HCT116 (cell line): Measurements from ENCODE around the gene PAX5. TPM values are rescaled to one million over a fixed set of nuclear protein-coding genes. Genes with fewer than 3 reads are reported as not detected.

Experiments used
- ATAC-seq: fragments of 200-7000 bp; cut with Tn5 transposase; 2 replicates; pipeline ENCODE4 v1.9.1; 2020; ENCODE audit warnings: mild to moderate bottlenecking, moderate library complexity
- BruUV-seq: library from RNA; stranded (reverse); fragments of 400-500 nt; replicated peaks from 2 replicates; lab custom pipeline; 2021; lab: Mats Ljungman, UMichigan
- CTCF ChIA-PET: fragments of 300-600 bp; sonication (Branson Sonifier 250); formaldehyde crosslinking; loops from one replicate; lab custom pipeline; 2021; ENCODE audit warnings: antibody characterized with exemption; lab: Charles Lee
- POLR2A ChIA-PET: fragments of 300-600, 350-600 bp; sonication (Branson Sonifier 250); formaldehyde crosslinking; loops from one replicate; lab custom pipeline; 2021; ENCODE audit warnings: antibody characterized with exemption; lab: Charles Lee
- RAD21 ChIA-PET, 2 experiments: fragments of 300-600 bp; sonication (Branson Sonifier 250); formaldehyde crosslinking; loops; one replicate each; lab custom pipeline; 2023; ENCODE audit warnings: low total read pairs in 2 of 2; ENCODE audit not compliant: uncharacterized antibody in 2 of 2, unreplicated experiment in 2 of 2, low non-redundant PET in 1 of 2; lab: Charles Lee
- DNase-seq: peaks from one replicate; pipeline ENCODE4 v3.0.0-alpha.2; 2010; ENCODE audit warnings: low read depth, low spot score
- H2AFZ ChIP-seq: fragments of 200-600 bp; shearing (Covaris generic), sonication (generic); 2 replicates; pipeline ENCODE4 v1.6.1; 2017; ENCODE audit warnings: low read depth, mixed run types, mixed read lengths, antibody characterized with exemption, low read length; ENCODE audit not compliant: poor library complexity, severe bottlenecking
- H3K27ac ChIP-seq: 2 replicates; pipeline ENCODE4 v1.5.1; 2012; ENCODE audit warnings: low read depth, low read length
- H3K27me3 ChIP-seq: fragments of 200-600 bp; sonication (generic); 2 replicates; pipeline ENCODE4 v1.6.1; 2016; ENCODE audit warnings: mixed run types, low read length, mixed read lengths; ENCODE audit not compliant: insufficient read depth
- H3K36me3 ChIP-seq, 2 experiments: fragments of 200-500 bp in 1 of 2; fragments of 200-600 bp in 1 of 2; sonication (Bioruptor generic) in 1 of 2; sonication (generic) in 1 of 2; 2 replicates each; pipeline versions ENCODE4 v1.5.1 to v1.6.1; 2014 to 2016; ENCODE audit warnings: low read length in 2 of 2, inconsistent platforms in 1 of 2, mixed read lengths in 1 of 2, mixed run types in 1 of 2; ENCODE audit not compliant: insufficient read depth in 2 of 2, control insufficient read depth in 1 of 2
- H3K4me1 ChIP-seq, 2 experiments: fragments of 200-600 bp in 1 of 2; sonication (generic) in 1 of 2; 2 replicates each; pipeline versions ENCODE4 v1.5.1 to v1.6.1; 2012 to 2017; ENCODE audit warnings: low read length in 2 of 2, inconsistent platforms in 1 of 2, mild to moderate bottlenecking in 1 of 2, mixed read lengths in 1 of 2, mixed run types in 1 of 2, moderate library complexity in 1 of 2; ENCODE audit not compliant: insufficient read depth in 2 of 2, control insufficient read depth in 1 of 2
- H3K4me2 ChIP-seq: fragments of 200-600 bp; sonication (generic); 2 replicates; pipeline ENCODE4 v1.6.1; 2017; ENCODE audit warnings: mixed run types, low read length, mixed read lengths
- H3K4me3 ChIP-seq, 2 experiments: fragments of 200-600 bp in 1 of 2; sonication (generic) in 1 of 2; replicated peaks in 1 of 2; 2 replicates each; pipeline ENCODE4 v1.5.1; 2011 to 2016; ENCODE audit warnings: low read length in 2 of 2, control low read depth in 1 of 2, low read depth in 1 of 2, mild to moderate bottlenecking in 1 of 2, mixed read lengths in 1 of 2, mixed run types in 1 of 2
- H3K79me2 ChIP-seq: fragments of 200-600 bp; sonication (generic); 2 replicates; pipeline ENCODE4 v1.6.1; 2017; ENCODE audit warnings: mild to moderate bottlenecking, mixed run types, low read length, moderate library complexity, mixed read lengths; ENCODE audit not compliant: insufficient read depth
- H3K9ac ChIP-seq: fragments of 200-600 bp; sonication (generic); 2 replicates; pipeline ENCODE4 v1.6.1; 2016; ENCODE audit warnings: low read length, mixed read lengths
- H3K9me2 ChIP-seq: fragments of 200-600 bp; sonication (generic), shearing (Covaris generic); 2 replicates; pipeline ENCODE4 v1.6.1; 2017; ENCODE audit warnings: mixed run types, mild to moderate bottlenecking, moderate library complexity; ENCODE audit not compliant: insufficient read depth
- H3K9me3 ChIP-seq, 2 experiments: fragments of 200-500 bp in 1 of 2; fragments of 200-600 bp in 1 of 2; sonication (Bioruptor generic) in 1 of 2; sonication (generic) in 1 of 2; 2 replicates each; pipeline ENCODE4 v1.6.1; 2014 to 2017; ENCODE audit warnings: low read length in 2 of 2, mixed read lengths in 2 of 2, inconsistent platforms in 1 of 2, low read depth in 1 of 2, mild to moderate bottlenecking in 1 of 2, mixed run types in 1 of 2, moderate library complexity in 1 of 2; ENCODE audit not compliant: control insufficient read depth in 1 of 2, insufficient read depth in 1 of 2
- H4K20me1 ChIP-seq: fragments of 200-600 bp; sonication (generic), shearing (Covaris generic); 2 replicates; pipeline ENCODE4 v1.6.1; 2017; ENCODE audit warnings: mixed run types, mild to moderate bottlenecking, moderate library complexity; ENCODE audit not compliant: insufficient read depth
- CBX3 ChIP-seq: IDR thresholded peaks from 2 replicates; pipeline ENCODE4 v1.6.1; 2012; ENCODE audit warnings: low read depth
- CEBPB ChIP-seq: IDR thresholded peaks from 2 replicates; pipeline ENCODE4 v1.6.1; 2012; ENCODE audit warnings: low read depth
- EZH2phosphoT487 ChIP-seq: fragments of 200-600 bp; IDR thresholded peaks from 2 replicates; pipeline ENCODE4 v1.6.1; 2018; ENCODE audit warnings: antibody characterized with exemption, borderline replicate concordance
- FOSL1 ChIP-seq: IDR thresholded peaks from 2 replicates; pipeline ENCODE4 v1.6.1; 2012; ENCODE audit warnings: low read depth
- JUND ChIP-seq: IDR thresholded peaks from 2 replicates; pipeline ENCODE4 v1.6.1; 2012
- MAX ChIP-seq: IDR thresholded peaks from 2 replicates; pipeline ENCODE4 v1.6.1; 2012
- POLR2A ChIP-seq: IDR thresholded peaks from 2 replicates; pipeline ENCODE4 v1.7.0; 2011; ENCODE audit warnings: borderline replicate concordance; ENCODE audit not compliant: insufficient read depth, insufficient read length; ENCODE audit errors: extremely low read depth
- POLR2AphosphoS5 ChIP-seq: IDR thresholded peaks from 2 replicates; pipeline ENCODE4 v1.6.1; 2011; ENCODE audit warnings: mild to moderate bottlenecking, low read depth, low read length, moderate library complexity
- SIN3A ChIP-seq: IDR thresholded peaks from 2 replicates; pipeline ENCODE4 v1.6.1; 2012; ENCODE audit warnings: low read depth
- SRF ChIP-seq: IDR thresholded peaks from 2 replicates; pipeline ENCODE4 v1.6.1; 2012; ENCODE audit warnings: low read depth
- TCF7L2 ChIP-seq: IDR thresholded peaks from 2 replicates; pipeline ENCODE4 v1.7.0; 2011; ENCODE audit warnings: borderline replicate concordance, inconsistent platforms; ENCODE audit not compliant: insufficient read depth, insufficient read length; ENCODE audit errors: extremely low read depth
- YY1 ChIP-seq: IDR thresholded peaks from 2 replicates; pipeline ENCODE4 v1.6.1; 2011; ENCODE audit warnings: low read length, low read depth, moderate library complexity, mild to moderate bottlenecking; ENCODE audit not compliant: insufficient replicate concordance; ENCODE audit errors: extremely low read depth
- ZBTB33 ChIP-seq: IDR thresholded peaks from 2 replicates; pipeline ENCODE4 v1.6.1; 2011; ENCODE audit warnings: mild to moderate bottlenecking, low read length, moderate library complexity; ENCODE audit not compliant: insufficient replicate concordance; ENCODE audit errors: extremely low read depth
- ZNF274 ChIP-seq: fragments of 200-500 bp; sonication (Bioruptor generic); IDR thresholded peaks from 2 replicates; pipeline ENCODE4 v1.6.1; 2014; ENCODE audit warnings: mild to moderate bottlenecking, low read depth, low read length, inconsistent platforms
- intact Hi-C: fragments of 100-400 bp; cut with micrococcal nuclease; formaldehyde crosslinking; loops from 2 replicates; pipeline ENCODE4 v1.10.0; 2022
- total RNA-seq: library from RNA; stranded (reverse); gene quantifications from one replicate; pipeline ENCODE4 v1.2.1, GENCODE V29; 2021; ENCODE audit not compliant: unreplicated experiment
- TF ChIP-seq, protein P1 (sequence below): IDR thresholded peaks from 2 replicates; pipeline ENCODE4 v1.6.1; 2012; ENCODE audit warnings: low read depth
- TF ChIP-seq, protein P2 (sequence below), 3 experiments: fragments of 200-600 bp in 1 of 3; sonication (generic) in 1 of 3; IDR thresholded peaks in 2 of 3; conservative IDR thresholded peaks in 1 of 3; 2 replicates each; pipeline ENCODE4 v1.5.1; 2012 to 2017; ENCODE audit warnings: low read depth in 2 of 3, low read length in 2 of 3, antibody characterized with exemption in 1 of 3, borderline replicate concordance in 1 of 3, control low read depth in 1 of 3, mild to moderate bottlenecking in 1 of 3, mixed read lengths in 1 of 3, mixed run types in 1 of 3, moderate library complexity in 1 of 3; ENCODE audit not compliant: insufficient read depth in 1 of 3
- TF ChIP-seq, protein P3 (sequence below): IDR thresholded peaks from 2 replicates; pipeline ENCODE4 v1.6.1; 2012

The PAX5 gene
- total RNA-seq, 1 experiment from 2014 or later, result 0.17 TPM

GRCh38 chr9:36929350-36929675 lies 104.8 kb downstream of the PAX5 start:
- no peak overlapping the region for H3K9ac ChIP-seq
- no peaks in the 10 kb centered on the region for H3K36me3 ChIP-seq
- H3K4me2 ChIP-seq, result no peak overlapping the region
- H3K4me3 ChIP-seq, result no peak overlapping the region
- DNase-seq, result no peak
- H2AFZ ChIP-seq, result no peak overlapping the region
- peaks cover 7% of the 10 kb centered on the region; the same call in 1 of the 2 replicates for H3K27me3 ChIP-seq
- RAD21 ChIA-PET, result no interaction called here
- H3K9me3 ChIP-seq, result no peaks in the 10 kb centered on the region
- BruUV-seq, result no TSS peak
- no peak overlapping the region for H3K27ac ChIP-seq
- TF ChIP-seq, protein P1, sequence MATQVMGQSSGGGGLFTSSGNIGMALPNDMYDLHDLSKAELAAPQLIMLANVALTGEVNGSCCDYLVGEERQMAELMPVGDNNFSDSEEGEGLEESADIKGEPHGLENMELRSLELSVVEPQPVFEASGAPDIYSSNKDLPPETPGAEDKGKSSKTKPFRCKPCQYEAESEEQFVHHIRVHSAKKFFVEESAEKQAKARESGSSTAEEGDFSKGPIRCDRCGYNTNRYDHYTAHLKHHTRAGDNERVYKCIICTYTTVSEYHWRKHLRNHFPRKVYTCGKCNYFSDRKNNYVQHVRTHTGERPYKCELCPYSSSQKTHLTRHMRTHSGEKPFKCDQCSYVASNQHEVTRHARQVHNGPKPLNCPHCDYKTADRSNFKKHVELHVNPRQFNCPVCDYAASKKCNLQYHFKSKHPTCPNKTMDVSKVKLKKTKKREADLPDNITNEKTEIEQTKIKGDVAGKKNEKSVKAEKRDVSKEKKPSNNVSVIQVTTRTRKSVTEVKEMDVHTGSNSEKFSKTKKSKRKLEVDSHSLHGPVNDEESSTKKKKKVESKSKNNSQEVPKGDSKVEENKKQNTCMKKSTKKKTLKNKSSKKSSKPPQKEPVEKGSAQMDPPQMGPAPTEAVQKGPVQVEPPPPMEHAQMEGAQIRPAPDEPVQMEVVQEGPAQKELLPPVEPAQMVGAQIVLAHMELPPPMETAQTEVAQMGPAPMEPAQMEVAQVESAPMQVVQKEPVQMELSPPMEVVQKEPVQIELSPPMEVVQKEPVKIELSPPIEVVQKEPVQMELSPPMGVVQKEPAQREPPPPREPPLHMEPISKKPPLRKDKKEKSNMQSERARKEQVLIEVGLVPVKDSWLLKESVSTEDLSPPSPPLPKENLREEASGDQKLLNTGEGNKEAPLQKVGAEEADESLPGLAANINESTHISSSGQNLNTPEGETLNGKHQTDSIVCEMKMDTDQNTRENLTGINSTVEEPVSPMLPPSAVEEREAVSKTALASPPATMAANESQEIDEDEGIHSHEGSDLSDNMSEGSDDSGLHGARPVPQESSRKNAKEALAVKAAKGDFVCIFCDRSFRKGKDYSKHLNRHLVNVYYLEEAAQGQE, result no peak
- no peak for TF ChIP-seq POLR2AphosphoS5
- TF ChIP-seq EZH2phosphoT487, result no peak
- no peak for TF ChIP-seq CBX3
- no peak for TF ChIP-seq TCF7L2
- TF ChIP-seq, protein P2, sequence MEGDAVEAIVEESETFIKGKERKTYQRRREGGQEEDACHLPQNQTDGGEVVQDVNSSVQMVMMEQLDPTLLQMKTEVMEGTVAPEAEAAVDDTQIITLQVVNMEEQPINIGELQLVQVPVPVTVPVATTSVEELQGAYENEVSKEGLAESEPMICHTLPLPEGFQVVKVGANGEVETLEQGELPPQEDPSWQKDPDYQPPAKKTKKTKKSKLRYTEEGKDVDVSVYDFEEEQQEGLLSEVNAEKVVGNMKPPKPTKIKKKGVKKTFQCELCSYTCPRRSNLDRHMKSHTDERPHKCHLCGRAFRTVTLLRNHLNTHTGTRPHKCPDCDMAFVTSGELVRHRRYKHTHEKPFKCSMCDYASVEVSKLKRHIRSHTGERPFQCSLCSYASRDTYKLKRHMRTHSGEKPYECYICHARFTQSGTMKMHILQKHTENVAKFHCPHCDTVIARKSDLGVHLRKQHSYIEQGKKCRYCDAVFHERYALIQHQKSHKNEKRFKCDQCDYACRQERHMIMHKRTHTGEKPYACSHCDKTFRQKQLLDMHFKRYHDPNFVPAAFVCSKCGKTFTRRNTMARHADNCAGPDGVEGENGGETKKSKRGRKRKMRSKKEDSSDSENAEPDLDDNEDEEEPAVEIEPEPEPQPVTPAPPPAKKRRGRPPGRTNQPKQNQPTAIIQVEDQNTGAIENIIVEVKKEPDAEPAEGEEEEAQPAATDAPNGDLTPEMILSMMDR (IDR thresholded peaks at IDR 0.05 in 2 of 3, conservative IDR thresholded peaks at IDR 0.05 in 1 of 3; ENCODE audit: borderline replicate concordance in 1 of 3, insufficient read depth in 1 of 3, low read depth in 2 of 3, low read length in 2 of 3), result no peak
- no peak for TF ChIP-seq SIN3A
- TF ChIP-seq POLR2A, result no peak
- TF ChIP-seq, protein P3, sequence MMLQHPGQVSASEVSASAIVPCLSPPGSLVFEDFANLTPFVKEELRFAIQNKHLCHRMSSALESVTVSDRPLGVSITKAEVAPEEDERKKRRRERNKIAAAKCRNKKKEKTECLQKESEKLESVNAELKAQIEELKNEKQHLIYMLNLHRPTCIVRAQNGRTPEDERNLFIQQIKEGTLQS, result no peak
- no peak for TF ChIP-seq YY1
- no peak for TF ChIP-seq CEBPB
- no peak for TF ChIP-seq SRF
- TF ChIP-seq ZNF274, result no peak
- TF ChIP-seq MAX, result no peak
- TF ChIP-seq FOSL1, result no peak
- TF ChIP-seq JUND, result no peak
- no peak for TF ChIP-seq ZBTB33
- CTCF ChIA-PET, result no interaction called here
- ATAC-seq, result no peak
- peaks cover 2 to 29% of the 10 kb centered on the region in 2 experiments for H3K4me1 ChIP-seq
- H3K9me2 ChIP-seq, result no peaks in the 10 kb centered on the region
- POLR2A ChIA-PET, result no interaction called here
- intact Hi-C loops, result no loop called here
- H3K79me2 ChIP-seq, result no peaks in the 10 kb centered on the region
- no peaks in the 10 kb centered on the region for H4K20me1 ChIP-seq
